GM04503 (cell line): ENCODE results near the gene FCAR.
"Not testable (repeated sequence)": the region's sequence is repeated elsewhere in the genome, so short reads cannot be mapped to it uniquely, and the experiment has no call there.

Experiments used
- DNase-seq: peaks from one replicate; pipeline ENCODE4 v3.0.0-alpha.2; 2012; ENCODE audit warnings: low read depth

The FCAR gene

DNA sequence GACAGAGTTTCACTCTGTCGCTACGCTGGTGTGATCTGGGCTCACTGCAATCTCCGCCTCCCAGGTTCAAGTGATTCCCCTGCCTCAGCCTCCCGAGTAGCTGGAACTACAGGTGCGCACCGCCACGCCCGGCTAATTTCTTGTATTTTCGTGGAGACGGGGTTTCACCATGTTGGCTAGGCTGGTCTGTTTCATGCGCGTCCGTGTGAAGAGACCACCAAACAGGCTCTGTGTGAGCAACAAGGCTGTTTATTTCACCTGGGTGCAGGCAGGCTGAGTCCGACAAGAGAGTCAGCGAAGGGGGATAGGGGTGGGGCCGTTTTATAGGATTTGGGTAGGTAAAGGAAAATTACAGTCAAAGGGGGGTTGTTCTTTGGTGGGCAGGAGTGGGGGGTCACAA lies 20.1 kb downstream of the FCAR start:
- DNase-seq: not testable (repeated sequence)

DNA sequence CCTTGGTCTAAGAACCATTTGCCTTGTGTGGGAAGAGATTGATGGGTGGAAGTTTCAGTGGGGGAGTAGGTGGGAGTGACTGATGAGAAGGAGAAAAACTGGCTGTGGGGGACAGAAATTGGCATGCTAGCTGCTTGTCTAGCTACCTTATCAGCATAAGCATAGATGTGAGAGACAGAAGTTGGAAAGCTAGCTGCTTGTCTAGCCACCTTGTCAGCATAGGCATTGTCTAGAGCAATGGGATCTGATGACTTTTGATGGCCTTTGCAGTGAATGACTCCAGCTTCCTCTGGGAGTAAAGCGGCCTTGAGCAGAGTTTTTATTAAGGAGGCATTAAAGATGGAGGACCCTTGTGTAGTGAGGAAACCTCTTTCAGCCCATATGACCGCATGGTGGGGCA lies 22.0 kb downstream of the FCAR start:
- no peak for DNase-seq

DNA sequence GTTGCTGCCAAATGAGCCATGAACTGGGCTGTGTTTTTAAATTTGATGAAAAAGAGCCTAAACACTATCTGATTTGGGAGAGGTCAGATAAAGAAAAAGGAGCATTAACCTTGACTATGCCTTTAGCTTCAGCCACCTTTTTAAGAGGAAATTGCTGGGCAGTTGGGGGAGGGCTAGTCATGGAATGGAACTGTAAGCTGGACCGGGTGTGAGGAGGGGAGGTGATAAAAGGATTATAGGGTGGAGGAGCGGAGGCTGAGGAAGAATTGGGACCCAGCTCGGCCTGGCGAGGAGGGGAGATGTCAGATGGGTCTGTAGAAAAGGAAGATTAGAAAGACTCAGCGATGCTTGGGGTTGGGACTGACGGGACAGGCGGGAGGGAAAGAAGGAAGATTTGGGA lies 24.6 kb downstream of the FCAR start:
- not testable (repeated sequence) for DNase-seq

DNA sequence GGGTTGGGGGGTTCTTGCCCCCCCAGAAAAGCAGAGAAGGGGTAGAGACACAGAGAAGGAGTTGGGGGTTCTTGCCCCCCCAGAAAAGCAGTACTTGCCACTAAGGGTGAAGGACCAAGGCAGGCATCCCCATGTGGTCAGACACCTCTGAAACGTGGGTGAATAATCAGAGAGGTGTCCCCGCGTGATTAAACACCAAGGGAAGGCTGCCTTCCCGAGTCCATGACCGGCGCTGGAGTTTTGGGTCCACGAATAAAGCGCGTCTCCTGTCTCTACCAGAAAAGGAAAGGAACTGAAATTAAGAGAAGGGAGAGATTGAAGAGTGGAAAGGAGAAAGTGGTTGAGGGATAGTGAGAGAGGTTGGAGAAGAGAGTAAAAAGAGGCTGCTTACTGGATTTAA lies 25.6 kb downstream of the FCAR start:
- DNase-seq: not testable (repeated sequence)

DNA sequence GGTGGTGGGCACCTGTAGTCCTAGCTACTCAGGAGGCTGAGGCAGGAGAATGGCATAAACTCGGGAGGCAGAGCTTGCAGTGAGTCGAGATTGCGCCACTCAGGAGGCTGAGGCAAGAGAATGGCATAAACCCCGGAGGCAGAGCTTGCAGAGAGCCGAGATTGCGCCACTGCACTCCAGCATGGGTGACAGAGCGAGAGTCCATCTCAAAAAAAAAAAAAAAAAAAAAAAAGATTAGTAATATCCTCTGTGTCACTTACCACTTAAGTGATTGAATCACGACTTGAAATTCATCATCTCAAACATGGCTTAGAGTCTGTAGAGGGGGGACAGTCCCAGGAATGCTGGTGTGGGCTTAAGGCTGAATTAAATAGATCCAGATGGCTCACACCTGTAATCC lies 27.1 kb downstream of the FCAR start:
- not testable (repeated sequence) for DNase-seq

DNA sequence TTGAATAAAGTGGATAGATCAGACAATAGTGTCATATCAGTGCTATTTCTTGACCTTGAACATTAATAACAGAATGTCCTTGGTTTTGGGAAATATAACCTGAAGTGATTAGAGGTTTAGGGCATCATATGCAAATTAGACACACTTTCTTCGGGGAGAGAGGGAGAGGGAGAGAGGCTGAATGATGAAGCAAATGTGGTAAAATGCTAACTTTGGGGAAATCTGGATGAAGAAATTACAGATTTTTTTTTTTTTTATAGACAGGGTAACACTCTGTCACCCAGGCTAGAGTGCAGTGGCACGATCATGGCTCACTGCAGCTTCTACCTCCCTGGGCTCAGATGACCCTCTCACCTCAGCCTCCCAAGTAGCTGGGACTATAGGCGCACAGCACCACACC lies 28.0 kb downstream of the FCAR start:
- DNase-seq: no peak

DNA sequence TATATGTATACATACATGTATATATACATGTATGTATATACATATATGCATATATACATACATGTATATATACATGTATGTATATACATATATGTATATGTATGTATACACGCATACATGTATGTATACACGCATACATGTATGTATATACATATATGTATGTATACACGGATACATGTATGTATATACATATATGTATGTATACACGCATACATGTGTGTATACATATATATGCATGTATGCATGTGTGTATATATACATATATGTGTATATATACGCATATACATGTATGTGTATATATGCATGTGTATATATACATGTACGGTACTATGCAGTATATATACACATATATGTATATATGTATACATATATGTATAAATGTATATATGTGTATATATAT lies 29.3 kb downstream of the FCAR start:
- no peak for DNase-seq

DNA sequence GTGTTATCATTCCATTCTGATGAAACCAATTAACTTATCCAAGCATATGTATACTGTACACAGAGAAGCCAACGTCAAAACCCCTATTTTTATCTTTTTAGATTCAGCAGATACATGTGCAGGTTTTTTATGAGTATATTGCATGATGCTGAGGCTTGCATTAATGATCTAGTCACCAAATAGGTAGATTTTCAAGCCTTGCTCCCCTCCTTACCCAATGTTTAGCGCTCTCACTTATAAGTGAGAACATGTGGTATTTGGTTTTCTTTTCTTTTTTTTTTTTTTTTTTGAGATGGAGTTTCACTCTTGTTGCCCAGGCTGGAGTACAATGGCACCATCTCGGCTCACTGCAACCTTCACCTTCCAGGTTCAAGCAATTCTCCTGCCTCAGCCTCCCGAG lies 30.2 kb downstream of the FCAR start:
- DNase-seq: not testable (repeated sequence)

DNA sequence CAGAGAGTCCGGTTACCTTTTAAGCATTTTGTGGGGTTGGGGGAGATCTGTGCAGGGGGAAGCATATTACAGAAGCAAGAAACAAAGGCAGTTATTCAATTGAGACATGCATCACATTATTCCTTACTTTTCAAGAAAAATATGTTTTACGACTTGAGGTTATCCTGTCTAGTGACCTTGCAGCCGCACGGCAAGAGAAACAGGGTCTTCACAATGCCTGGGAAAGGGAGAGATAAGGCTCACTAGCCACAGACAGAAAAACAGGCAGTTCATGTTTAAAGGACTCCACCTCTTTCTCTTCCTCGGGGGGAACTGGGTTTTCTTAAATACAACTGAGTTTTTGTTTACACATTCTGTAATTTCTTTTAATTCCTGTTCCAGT lies 31.4 kb downstream of the FCAR start:
- no peak for DNase-seq

DNA sequence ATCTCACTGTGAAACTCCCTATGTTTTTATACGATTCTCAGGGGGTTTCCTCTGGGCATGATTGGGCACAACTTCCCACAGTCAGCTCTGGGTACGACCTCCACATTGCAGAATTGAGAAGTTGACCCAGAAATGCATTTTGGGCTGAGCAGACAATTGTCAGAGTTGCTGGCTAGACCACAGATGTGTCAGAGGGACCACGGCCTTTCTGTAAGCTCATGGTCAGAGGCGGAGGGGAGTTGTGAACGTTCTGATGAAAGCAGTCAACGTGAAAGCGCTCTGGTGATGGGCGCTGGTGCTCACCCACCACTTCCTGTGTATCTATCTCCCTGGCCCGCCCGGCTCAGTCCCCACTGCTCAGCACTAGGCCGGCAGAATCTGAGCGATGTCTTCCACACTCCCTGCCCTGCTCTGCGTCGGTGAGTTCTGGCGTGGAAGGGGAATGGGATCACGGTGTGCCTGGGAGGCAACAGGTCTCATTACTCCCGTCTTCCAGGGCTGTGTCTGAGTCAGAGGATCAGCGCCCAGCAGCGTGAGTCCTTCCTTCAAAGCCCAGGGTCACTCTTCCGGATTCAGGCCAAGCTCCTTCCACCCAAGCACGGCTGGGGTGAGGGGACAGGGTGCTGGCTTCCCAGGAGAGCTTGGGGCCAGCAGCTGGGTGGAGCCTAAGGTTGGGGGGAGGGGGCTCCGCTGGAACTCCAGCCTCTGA lies 31.9 kb downstream of the FCAR start, which contains the start of gene NCR1:
NCR1 (plus strand) TSS at position 346 of the 709 bp plus-strand sequence; CDS start at position 386, 40 bp downstream.
- DNase-seq: no peak

DNA sequence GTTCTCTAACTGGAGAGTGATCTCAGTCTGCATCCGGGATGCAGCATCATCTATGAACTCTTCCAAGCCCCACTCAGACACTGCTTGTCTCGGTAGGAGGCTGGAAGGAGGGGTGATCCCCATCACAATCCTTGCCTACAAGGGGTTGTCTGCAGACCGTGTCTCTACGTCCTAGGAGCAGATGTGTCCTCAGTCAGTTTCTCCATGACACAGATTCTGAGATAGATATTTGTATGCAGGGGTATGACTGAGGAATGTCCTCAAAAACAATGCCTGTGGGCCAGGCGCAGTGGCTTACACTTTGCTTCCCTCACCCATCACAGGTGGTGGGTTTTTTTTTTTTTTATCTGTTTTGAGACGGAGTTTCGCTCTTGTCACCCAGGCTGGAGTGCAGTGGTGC lies 32.8 kb downstream of the FCAR start:
- no peak for DNase-seq

DNA sequence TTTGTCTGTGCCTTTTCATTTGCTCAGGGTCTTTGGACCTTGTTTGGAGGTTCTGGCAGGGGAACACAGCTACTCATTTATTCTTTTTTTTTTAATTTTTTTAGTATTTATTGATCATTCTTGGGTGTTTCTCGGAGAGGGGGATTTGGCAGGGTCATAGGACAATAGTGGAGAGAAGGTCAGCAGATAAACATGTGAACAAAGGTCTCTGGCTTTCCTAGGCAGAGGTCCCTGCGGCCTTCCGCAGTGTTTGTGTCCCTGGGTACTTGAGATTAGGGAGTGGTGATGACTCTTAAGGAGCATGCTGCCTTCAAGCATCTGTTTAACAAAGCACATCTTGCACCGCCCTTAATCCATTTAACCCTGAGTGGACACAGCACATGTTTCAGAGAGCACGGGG lies 33.9 kb downstream of the FCAR start:
- not testable (repeated sequence) for DNase-seq

DNA sequence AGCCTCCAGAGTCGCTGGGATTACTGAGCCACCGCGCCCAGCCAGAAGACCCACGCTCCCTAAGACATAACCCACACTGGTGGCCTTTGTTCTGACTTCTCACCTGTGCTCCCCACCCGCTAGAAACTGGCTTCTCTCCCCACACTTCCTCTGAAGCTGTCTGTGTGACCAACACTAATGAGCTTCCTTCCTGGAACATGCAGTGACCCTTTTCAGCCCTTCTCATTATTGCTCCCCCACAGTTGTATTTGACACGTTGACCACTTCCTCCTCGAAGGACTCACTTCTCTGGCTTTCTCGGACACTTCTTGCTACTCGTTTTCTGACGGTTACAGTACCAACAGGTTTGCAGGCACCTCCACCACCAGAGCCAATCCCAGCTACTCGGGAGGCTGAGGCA lies 42.8 kb downstream of the FCAR start:
- no peak for DNase-seq

DNA sequence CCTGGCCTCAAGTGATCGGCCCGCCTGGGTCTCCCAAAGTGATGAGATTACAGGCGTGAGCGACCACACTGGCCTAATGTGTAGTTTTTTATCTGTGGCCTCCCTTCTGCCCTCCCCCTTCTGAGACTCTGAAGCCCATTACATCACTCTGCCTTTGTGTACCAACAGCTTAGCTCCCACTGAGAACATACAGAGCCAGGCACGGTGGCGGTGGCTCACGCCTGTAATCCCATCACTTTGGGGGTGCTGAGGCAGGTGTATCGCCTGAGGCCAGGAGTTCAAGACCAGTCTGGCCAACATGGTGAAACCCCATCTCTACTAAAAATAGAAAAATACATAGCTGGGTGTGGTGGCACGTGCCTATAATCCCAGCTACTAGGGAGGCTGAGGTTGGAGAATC lies 44.5 kb downstream of the FCAR start:
- DNase-seq: no peak

DNA sequence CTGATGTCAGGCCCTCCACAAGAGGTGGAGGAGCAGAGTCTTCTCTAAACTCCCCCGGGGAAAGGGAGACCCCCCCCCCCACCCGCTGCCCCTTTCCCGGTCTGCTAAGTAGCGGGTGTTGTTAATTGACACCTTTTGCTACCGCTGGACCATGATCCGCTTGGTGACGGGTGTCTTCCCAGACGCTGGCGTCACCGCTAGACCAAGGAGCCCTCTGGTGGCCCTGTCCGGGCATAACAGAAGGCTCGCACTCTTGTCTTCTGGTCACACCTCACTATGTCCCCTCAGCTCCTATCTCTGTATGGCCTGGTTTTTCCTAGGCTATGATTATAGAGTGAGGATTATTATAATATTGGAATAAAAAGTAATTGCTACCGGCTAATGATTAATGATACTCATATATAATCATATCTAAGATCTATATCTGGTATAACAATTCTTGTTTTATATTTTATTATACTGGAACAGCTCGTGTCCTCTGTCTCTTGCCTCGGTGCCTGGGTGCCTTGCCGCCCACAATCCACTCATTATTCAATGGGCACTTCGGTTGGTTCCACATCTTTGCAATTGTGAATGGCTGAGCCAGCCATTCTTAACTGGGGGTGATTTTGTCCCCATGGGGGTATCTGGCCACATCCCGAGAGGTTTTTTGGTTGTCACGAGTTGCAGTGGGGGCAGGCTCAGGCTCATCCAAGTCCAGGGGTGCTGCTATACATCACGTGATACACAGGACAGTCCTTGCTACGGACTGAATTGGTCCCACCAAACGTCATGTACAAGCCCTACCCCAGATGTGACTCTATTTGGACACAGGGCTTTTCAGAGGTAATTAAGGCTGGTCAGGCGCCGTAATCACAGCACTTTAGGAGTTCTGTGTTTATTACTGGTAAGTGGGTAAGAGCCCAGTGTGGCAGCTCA lies 45.9 kb downstream of the FCAR start:
- not testable (repeated sequence) for DNase-seq

DNA sequence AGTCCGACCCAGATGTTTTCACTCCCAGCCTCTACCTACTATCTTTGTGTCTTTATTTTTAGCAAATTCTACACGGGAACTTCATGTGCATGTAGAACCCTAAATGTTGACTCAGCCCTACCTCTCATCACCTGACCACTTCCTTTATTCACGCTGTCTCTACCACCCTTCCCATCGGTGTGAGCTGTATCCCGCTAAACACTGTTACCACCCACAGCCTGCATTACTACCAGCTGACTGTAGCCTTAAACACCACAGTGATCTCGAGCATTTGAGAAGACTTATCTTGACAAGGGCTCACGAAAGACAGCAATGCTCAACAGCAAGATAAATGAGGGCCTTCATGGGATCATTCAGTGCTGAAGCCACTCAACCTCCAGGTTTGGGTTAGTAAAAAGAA lies 47.0 kb downstream of the FCAR start:
- DNase-seq: no peak

DNA sequence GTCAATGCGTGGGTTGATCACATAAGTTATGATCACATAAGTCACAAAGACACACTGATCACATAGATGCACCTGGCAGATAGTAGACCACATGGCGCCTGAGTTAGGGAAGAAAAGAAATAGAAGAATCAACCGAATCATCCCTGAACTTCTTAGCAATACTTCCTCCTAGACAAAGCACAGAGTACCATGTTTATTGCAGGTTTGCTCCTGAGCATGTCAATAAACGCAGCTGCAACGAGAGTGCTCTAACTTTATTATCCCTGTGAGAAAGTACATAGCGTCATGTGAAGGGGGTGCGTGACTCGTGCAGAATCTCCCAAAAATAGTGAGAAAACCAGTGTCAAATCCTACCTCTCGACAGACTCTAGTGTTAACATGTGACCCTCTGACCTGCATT lies 49.2 kb downstream of the FCAR start:
- DNase-seq: no peak

DNA sequence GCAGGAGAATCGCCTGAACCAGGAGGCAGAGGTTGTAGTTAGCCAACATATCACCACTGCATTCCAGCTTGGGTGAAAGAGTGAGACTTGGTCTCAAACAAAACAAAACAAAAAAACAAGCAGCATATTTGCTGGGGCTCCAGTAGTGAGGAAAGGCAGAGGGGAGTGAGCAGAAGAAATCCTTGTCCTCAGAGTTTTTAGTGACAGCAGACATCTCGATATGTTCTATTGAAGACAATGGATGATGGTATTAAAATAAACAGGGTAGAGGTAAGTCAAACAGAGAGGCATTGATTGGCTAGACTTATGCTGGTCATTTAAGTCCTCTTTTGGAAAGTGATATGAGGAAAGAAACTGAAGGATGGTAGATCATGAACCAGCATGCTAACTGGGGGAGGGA lies 54.3 kb downstream of the FCAR start:
- no peak for DNase-seq

DNA sequence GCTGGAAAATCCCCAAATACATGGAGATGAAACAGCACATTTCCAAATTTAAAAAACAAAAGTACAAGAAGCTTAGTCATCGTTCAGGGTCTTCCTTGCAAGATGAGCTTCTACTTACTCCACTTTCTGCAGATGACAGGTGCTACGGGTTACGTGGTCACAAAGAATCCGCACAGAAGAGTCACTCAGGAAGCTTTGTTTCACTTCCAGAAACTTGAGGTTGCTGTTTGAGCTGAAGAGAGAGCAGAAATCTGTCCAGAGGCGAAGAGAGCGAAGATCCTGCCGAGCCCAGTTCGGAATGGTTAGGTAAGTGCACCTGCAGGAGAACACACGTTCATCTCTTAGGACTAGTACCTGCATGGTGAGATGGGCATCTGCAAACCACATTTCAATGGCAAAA lies 63.9 kb downstream of the FCAR start:
- DNase-seq: no peak

DNA sequence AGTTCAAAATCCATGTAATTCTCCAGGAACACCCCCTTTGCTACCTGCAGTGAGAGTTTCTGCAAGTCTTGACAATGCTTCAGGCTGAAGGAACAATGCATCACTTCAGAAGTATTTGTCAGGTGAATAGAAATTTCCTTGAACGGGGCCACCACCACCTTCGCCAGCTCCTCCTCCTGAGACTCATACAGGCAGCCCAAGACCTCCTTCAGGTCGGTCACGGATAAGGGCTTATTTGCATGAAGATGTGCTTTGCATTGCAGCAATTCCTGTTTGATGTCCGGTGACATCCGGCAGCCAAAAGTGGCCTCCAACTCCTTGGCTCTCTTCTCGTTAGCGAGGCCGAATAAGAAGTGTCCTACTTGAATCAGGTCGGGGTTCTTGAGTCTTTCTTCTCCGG lies 64.9 kb downstream of the FCAR start:
- DNase-seq: no peak

DNA sequence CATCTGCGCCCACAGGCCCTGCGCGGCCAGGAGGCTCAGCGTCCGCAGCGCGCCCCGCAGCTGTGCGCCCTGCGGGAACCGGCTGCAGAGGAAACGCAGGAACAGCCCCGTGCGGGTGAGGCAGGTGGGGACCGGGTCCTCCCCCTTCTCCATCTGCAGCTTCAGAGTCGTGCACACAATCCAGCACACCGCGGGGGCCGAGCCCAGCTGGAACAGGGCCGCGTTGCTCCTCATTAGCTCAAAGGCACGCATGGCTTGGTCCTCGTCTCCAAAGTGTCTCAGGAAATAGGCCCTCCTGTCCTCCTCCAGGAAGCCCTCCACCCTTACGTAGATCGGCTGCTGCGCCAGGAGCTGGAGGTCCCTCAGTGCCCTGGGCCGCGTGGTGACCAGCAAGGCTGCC lies 65.5 kb downstream of the FCAR start:
- DNase-seq: not testable (repeated sequence)
